Measurements from ENCODE around the gene ATRNL1.

- no peak for TF ChIP-seq POLR2A (IDR thresholded peaks at IDR 0.05)
- no peak for TF ChIP-seq CTCF (IDR thresholded peaks at IDR 0.05 in 8 of 11, conservative IDR thresholded peaks at IDR 0.05 in 3 of 11)
Observed at GRCh38 chr10:115432188-115432819, 339.1 kb downstream of the ATRNL1 start.
